ENCODE data around the gene SLC38A1. TPM values are rescaled to one million over a fixed set of nuclear protein-coding genes. Genes with fewer than 3 reads are reported as not detected.
A peak's percentile ranks its signal among the peaks of the same experiment; 100 is the strongest.

The SLC38A1 gene
- total RNA-seq, 4 donors from 2014 or later = 173 to 200 (median 193) TPM

DNA sequence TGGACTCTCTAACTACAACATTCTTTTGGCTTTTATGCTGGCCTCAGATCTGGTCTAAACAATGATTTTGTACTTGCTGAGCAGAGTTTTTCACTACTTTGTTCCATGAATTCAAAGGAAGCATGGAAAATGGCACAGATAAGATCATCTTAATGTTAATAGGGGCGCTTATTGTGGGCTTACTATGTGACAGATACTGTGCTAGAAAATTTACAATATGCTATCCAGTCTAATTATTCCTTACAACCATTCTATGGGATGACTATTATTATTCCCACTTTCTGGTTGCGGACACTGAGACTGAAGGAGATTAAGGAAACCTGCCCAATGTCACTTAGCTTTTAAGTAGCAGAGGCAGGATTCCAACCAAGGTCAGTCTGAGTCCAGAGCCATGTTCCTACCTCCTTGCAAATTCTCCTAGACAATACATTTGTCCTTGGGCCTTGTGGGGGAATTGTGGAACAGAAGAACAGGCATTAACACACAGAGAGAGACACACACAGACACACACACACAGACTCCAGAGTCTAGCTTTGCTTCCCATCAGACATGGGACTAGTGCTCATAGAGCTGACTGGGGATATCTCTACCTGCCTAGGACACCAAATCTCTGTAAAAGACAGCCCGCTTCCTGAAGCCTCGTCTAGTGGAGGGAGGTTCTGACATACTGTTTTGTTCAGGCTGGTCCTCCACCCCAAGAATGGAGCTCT is 107.7 kb downstream of the SLC38A1 start:
- no peak overlapping the region for H3K4me3 ChIP-seq
- H3K27me3 ChIP-seq = no peaks in the 10 kb centered on the region
- intact Hi-C loops (cut with DNase I) = no loop called here

DNA sequence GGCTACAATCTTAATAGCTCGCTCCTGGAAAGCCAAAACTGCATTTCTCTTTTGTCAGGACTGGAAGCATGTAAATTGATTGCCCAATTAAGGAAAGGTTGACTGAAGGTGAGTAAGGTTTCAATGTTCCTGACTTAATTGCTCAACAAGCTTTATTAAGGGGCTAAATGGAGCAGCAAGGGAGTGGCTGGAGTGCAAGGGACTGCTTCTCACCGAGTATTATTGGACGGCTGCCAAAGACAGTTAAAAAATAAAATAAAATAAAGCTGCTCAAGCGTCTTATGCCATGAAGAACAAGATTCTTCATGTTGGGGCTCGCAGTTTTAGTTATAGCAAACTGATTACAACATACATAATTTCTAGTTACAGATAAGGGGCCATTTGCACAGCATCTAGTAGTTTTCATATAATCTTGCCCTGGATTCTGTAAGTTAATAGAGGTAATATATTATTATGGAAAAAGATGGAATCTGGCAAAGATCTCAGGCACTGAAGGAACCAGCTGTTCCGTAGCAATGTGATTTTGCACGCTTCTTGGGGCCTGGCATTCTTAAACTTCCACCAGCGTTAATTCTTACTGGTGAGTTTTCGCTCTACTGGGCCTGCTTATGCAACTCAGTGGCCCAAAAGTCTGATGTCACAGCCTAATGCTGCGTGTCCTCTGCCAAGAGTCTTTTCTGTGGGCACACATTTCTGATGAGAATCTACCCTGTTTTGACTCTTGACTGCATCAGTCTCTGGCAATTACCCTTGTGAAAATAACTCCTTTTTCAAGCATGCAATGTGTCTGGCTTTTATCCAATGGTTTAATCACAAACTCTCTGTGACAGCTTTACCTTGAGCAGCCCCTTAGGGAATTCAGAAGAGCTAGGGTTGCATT is 108.5 kb downstream of the SLC38A1 start:
- WGBS = 29% methylated on average over 10 of the region's 10 CpGs

More for the DNA sequence above, 107.7 kb downstream of the SLC38A1 start:
- Histone ChIP-seq H3K36me3 (no peaks in the 10 kb centered on the region), H3K9me3 (peaks cover 0 to 3% (median 1%) of the 10 kb centered on the region in 4 donors), H3K4me1 (peaks cover 3 to 47% (median 45%) of the 10 kb centered on the region in 4 donors), H3K27ac (replicated peaks in 1 of 4) (peak overlapping the region; percentile 64 to 73 (median 72))
- TF ChIP-seq POLR2AphosphoS5 (IDR thresholded peaks at IDR 0.05) = no peak
- TF ChIP-seq, protein P1, sequence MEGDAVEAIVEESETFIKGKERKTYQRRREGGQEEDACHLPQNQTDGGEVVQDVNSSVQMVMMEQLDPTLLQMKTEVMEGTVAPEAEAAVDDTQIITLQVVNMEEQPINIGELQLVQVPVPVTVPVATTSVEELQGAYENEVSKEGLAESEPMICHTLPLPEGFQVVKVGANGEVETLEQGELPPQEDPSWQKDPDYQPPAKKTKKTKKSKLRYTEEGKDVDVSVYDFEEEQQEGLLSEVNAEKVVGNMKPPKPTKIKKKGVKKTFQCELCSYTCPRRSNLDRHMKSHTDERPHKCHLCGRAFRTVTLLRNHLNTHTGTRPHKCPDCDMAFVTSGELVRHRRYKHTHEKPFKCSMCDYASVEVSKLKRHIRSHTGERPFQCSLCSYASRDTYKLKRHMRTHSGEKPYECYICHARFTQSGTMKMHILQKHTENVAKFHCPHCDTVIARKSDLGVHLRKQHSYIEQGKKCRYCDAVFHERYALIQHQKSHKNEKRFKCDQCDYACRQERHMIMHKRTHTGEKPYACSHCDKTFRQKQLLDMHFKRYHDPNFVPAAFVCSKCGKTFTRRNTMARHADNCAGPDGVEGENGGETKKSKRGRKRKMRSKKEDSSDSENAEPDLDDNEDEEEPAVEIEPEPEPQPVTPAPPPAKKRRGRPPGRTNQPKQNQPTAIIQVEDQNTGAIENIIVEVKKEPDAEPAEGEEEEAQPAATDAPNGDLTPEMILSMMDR (IDR thresholded peaks at IDR 0.05) = no peak
- TF ChIP-seq POLR2A (IDR thresholded peaks at IDR 0.05; ENCODE audit: low read depth) = no peak
- TF ChIP-seq EP300 (IDR thresholded peaks at IDR 0.05) = no peak
- no peak for DNase-seq (ENCODE audit: extremely low spot score)
- WGBS = 80% methylated on average over 4 of the region's 4 CpGs

DNA sequence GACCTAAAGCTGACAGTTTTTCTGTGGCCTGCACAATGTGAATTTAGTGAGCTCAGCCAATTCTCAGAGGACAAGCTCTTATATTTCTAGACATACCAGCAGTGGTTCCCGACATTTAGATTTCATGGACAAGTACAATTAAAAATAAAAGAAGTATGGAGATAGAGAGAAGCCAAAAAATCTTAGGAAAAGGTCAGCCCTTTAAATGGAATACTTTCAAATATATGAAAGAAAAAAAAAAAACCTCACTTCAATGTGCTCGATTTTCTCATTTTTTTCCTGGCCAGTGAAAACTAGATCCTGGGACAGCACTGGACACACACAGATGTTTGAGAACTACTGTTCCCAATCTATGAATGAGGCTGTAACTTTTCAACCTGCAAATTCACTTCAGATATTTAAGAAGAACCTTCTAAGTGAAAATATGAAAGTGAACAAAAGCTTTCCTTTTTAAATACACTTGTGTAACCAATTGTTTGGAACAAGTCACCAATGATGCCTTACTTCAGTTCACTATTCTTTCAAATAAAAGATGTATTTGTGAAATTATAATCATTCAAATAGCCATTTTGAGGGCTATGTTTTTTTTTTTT is 109.4 kb downstream of the SLC38A1 start:
- Histone ChIP-seq H3K4me1 (peaks cover 3 to 52% (median 46%) of the 10 kb centered on the region in 4 donors), H3K4me3 (no peak overlapping the region), H3K36me3 (no peaks in the 10 kb centered on the region), H3K27me3 (no peaks in the 10 kb centered on the region), H3K27ac (replicated peaks in 1 of 4) (peak overlapping the region; percentile 64 to 73 (median 72)), H3K9me3 (peaks cover 0 to 5% (median 2%) of the 10 kb centered on the region in 4 donors)
- 48% methylated on average over 2 of the region's 2 CpGs for WGBS
- DNase-seq (ENCODE audit: extremely low spot score) = no peak
- intact Hi-C loops (cut with DNase I) = no loop called here
- TF ChIP-seq, protein P1 (IDR thresholded peaks at IDR 0.05) = no peak
- TF ChIP-seq POLR2A (IDR thresholded peaks at IDR 0.05; ENCODE audit: low read depth) (no peak), POLR2AphosphoS5 (IDR thresholded peaks at IDR 0.05) (no peak), EP300 (IDR thresholded peaks at IDR 0.05) (no peak)

More for the DNA sequence above, 108.5 kb downstream of the SLC38A1 start:
- no peak overlapping the region for H3K4me3 ChIP-seq
- TF ChIP-seq, protein P1 (IDR thresholded peaks at IDR 0.05) = no peak
- TF ChIP-seq POLR2AphosphoS5 (IDR thresholded peaks at IDR 0.05) = peak in 1 of 2 donors; percentile 50
- peaks cover 3 to 47% (median 45%) of the 10 kb centered on the region in 4 donors for H3K4me1 ChIP-seq
- H3K27me3 ChIP-seq = no peaks in the 10 kb centered on the region
- no peak for DNase-seq (ENCODE audit: extremely low spot score)
- no peaks in the 10 kb centered on the region for H3K36me3 ChIP-seq
- peaks cover 0 to 5% (median 2%) of the 10 kb centered on the region in 4 donors for H3K9me3 ChIP-seq
- peak overlapping the region; percentile 64 to 73 (median 72) for H3K27ac ChIP-seq (replicated peaks in 1 of 4)
- intact Hi-C loops (cut with DNase I) = no loop called here

DNA sequence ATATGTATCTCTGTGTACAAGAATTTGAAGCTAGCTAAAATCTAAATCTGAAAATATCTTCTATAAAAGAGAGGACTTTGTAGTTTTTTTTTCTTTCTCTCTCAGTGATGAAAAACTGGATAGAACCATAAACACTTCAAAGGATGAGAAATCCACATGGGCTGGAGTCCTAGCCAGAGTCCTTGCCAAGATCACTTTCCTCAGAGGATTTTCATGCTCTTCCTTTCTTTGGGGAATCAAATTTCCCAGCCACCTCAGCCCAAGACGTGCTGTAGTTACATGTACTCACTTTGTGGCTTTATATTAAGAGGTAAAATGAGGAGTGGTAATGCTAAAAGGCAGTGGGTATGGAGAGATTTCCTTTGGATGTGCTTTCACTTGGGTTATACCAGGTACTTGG is 110.3 kb downstream of the SLC38A1 start:
- no peak for TF ChIP-seq POLR2AphosphoS5 (IDR thresholded peaks at IDR 0.05)
- no peak for TF ChIP-seq POLR2A (IDR thresholded peaks at IDR 0.05; ENCODE audit: low read depth)
- TF ChIP-seq, protein P1 (IDR thresholded peaks at IDR 0.05) = no peak
- TF ChIP-seq EP300 (IDR thresholded peaks at IDR 0.05) = no peak
- no peaks in the 10 kb centered on the region for H3K27me3 ChIP-seq
- peaks cover 0 to 5% (median 2%) of the 10 kb centered on the region in 4 donors for H3K9me3 ChIP-seq
- peaks cover 9 to 61% (median 55%) of the 10 kb centered on the region in 4 donors for H3K4me1 ChIP-seq
- 45% methylated on average over 1 of the region's 1 CpG for WGBS
- H3K36me3 ChIP-seq = no peaks in the 10 kb centered on the region
- H3K4me3 ChIP-seq = no peak overlapping the region
- intact Hi-C loops (cut with DNase I) = no loop called here
- H3K27ac ChIP-seq (replicated peaks in 1 of 4) = peak overlapping the region; percentile 64 to 73 (median 72)
- no peak for DNase-seq (ENCODE audit: extremely low spot score)

All from esophagus muscularis mucosa (tissue), 4 donors.